HEK293 (cell line): ENCODE data around the gene CST2.

Source experiments
- ZFP37 ChIP-seq: fragments of 450-650 bp; formaldehyde crosslinking; IDR thresholded peaks from 2 replicates; pipeline ENCODE4 v1.5.1; 2016; ENCODE audit warnings: missing biosample characterization, missing genetic modification characterization
- ZNF274 ChIP-seq, 2 experiments: fragments of 200-500 bp in 1 of 2; fragments of 450-650 bp in 1 of 2; sonication (Bioruptor generic) in 1 of 2; formaldehyde crosslinking in 1 of 2; IDR thresholded peaks; 2 replicates each; pipeline versions ENCODE4 v1.5.1 to v1.6.1; 2014 to 2016; ENCODE audit warnings: borderline replicate concordance in 1 of 2, inconsistent platforms in 1 of 2, low read length in 1 of 2, missing biosample characterization in 1 of 2, missing genetic modification characterization in 1 of 2
- ZNF350 ChIP-seq: fragments of 450-650 bp; formaldehyde crosslinking; IDR thresholded peaks from 2 replicates; pipeline ENCODE4 v1.5.0; 2017; ENCODE audit warnings: missing biosample characterization, mild to moderate bottlenecking, missing genetic modification characterization
- ZNF354C ChIP-seq: fragments of 450-650 bp; formaldehyde crosslinking; IDR thresholded peaks from 2 replicates; pipeline ENCODE4 v1.5.1; 2016; ENCODE audit warnings: missing biosample characterization, missing genetic modification characterization, low read depth, borderline replicate concordance
- TF ChIP-seq, protein P1 (sequence below): fragments of 450-650 bp; formaldehyde crosslinking; IDR thresholded peaks from 2 replicates; pipeline ENCODE4 v1.5.1; 2016; ENCODE audit warnings: missing biosample characterization, missing genetic modification characterization
- TF ChIP-seq, protein P2 (sequence below): fragments of 450-650 bp; formaldehyde crosslinking; IDR thresholded peaks from 2 replicates; pipeline ENCODE4 v1.5.1; 2016; ENCODE audit warnings: missing biosample characterization, missing genetic modification characterization

DNA sequence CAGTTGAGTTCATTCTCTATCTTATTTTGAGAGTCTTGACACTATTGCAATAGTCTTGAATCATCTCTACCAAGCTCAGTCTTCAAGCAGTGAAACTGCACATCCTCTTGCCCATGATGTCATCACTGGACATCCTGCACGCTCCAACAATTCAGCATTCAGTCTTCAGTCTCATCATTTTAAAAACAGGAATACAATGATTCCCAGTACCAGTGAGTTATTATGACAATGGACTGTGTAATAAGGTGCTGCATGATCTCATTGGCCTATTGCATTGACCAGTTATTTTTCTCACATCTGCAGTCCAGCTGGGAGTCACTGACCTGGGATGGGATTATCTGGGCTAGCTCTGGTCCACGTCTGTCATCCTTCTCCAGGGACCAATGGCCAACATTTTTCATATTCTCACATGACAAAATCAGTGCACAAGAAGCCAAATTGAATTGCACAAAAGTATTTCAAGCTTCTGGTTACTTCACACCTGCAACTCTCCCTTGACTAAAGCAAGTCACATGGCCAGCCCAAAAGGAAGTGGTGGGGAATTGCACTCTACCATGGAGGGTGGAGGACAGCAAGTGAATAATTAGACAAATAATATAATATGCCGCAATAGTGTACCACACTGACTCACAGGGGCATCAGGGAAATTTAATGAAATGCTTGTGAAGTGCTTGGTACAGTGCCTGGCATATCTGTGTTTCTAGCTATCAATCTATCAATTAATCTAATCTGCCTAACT, 6.4 kb upstream of the CST2 start:
- TF ChIP-seq ZNF350 (tag by site-specific recombination) (no peak), ZNF274 (IDR thresholded peaks at IDR 0.05; ENCODE audit: low read length) (no peak), ZNF274 (tag by site-specific recombination; IDR thresholded peaks at IDR 0.05; ENCODE audit: borderline replicate concordance) (no peak), ZNF354C (no peak), ZFP37 (tag by site-specific recombination) (no peak)
- TF ChIP-seq, protein P1, sequence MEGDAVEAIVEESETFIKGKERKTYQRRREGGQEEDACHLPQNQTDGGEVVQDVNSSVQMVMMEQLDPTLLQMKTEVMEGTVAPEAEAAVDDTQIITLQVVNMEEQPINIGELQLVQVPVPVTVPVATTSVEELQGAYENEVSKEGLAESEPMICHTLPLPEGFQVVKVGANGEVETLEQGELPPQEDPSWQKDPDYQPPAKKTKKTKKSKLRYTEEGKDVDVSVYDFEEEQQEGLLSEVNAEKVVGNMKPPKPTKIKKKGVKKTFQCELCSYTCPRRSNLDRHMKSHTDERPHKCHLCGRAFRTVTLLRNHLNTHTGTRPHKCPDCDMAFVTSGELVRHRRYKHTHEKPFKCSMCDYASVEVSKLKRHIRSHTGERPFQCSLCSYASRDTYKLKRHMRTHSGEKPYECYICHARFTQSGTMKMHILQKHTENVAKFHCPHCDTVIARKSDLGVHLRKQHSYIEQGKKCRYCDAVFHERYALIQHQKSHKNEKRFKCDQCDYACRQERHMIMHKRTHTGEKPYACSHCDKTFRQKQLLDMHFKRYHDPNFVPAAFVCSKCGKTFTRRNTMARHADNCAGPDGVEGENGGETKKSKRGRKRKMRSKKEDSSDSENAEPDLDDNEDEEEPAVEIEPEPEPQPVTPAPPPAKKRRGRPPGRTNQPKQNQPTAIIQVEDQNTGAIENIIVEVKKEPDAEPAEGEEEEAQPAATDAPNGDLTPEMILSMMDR (tag by site-specific recombination), result no peak
- TF ChIP-seq, protein P2, sequence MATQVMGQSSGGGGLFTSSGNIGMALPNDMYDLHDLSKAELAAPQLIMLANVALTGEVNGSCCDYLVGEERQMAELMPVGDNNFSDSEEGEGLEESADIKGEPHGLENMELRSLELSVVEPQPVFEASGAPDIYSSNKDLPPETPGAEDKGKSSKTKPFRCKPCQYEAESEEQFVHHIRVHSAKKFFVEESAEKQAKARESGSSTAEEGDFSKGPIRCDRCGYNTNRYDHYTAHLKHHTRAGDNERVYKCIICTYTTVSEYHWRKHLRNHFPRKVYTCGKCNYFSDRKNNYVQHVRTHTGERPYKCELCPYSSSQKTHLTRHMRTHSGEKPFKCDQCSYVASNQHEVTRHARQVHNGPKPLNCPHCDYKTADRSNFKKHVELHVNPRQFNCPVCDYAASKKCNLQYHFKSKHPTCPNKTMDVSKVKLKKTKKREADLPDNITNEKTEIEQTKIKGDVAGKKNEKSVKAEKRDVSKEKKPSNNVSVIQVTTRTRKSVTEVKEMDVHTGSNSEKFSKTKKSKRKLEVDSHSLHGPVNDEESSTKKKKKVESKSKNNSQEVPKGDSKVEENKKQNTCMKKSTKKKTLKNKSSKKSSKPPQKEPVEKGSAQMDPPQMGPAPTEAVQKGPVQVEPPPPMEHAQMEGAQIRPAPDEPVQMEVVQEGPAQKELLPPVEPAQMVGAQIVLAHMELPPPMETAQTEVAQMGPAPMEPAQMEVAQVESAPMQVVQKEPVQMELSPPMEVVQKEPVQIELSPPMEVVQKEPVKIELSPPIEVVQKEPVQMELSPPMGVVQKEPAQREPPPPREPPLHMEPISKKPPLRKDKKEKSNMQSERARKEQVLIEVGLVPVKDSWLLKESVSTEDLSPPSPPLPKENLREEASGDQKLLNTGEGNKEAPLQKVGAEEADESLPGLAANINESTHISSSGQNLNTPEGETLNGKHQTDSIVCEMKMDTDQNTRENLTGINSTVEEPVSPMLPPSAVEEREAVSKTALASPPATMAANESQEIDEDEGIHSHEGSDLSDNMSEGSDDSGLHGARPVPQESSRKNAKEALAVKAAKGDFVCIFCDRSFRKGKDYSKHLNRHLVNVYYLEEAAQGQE, result no peak
